Activated T-helper 2 cell treated with anti-CD3 and anti-CD28 coated beads, Interferon-gamma antibody, Interleukin-2, Interleukin-4, amounts not matched to agents 10 μg/mL and 5 μg/mL and 100 μg/mL, durations not matched to agents 14 hours and 24 hours and 36 hours (primary cell): Measurements from ENCODE around the gene CHST9. TPM values are rescaled to one million over a fixed set of nuclear protein-coding genes. Genes with fewer than 3 reads are reported as not detected.
"Not testable (repeated sequence)": the region's sequence is repeated elsewhere in the genome, so short reads cannot be mapped to it uniquely, and the experiment has no call there.

ENCODE experiments used
- DNase-seq: peaks from one replicate; pipeline ENCODE4 v3.0.0; 2021; ENCODE audit warnings: low spot score
- H3K27ac Mint-ChIP-seq: one replicate; pipeline ENCODE4 v1.8.0; 2021; ENCODE audit warnings: mixed read lengths
- H3K27me3 Mint-ChIP-seq: one replicate; pipeline ENCODE4 v1.8.0; 2021; ENCODE audit warnings: low read depth, mixed read lengths
- H3K36me3 Mint-ChIP-seq: one replicate; pipeline ENCODE4 v1.8.0; 2021; ENCODE audit warnings: low read depth, mixed read lengths
- H3K4me1 Mint-ChIP-seq: one replicate; pipeline ENCODE4 v1.8.0; 2021; ENCODE audit warnings: low read depth, mixed read lengths
- H3K4me3 Mint-ChIP-seq: one replicate; pipeline ENCODE4 v1.8.0; 2021; ENCODE audit warnings: low read depth, mild to moderate bottlenecking, moderate library complexity, mixed read lengths
- H3K9me3 Mint-ChIP-seq: one replicate; pipeline ENCODE4 v1.8.0; 2021; ENCODE audit warnings: mixed read lengths
- intact Hi-C: fragments of 100-400 bp; cut with micrococcal nuclease; formaldehyde crosslinking; loops from one replicate; pipeline ENCODE4 v1.15.1; 2023
- total RNA-seq: library from RNA; stranded (reverse); gene quantifications from 2 replicates; pipeline ENCODE4 v1.2.3, GENCODE V29; 2022

The CHST9 gene
- not detected in 2 replicates for total RNA-seq

GRCh38 chr18:27185025-27185763, at the start of gene CHST9:
CHST9 (minus strand) TSS chr18:27185308; CDS start chr18:27142809, 42,499 bp downstream.
- DNase-seq, result no peak
- peaks cover 22% of the 10 kb centered on the region for H3K27me3 Mint-ChIP-seq

GRCh38 chr18:27232355-27232754, 47.2 kb upstream of the CHST9 start:
- peaks cover 17% of the 10 kb centered on the region for H3K9me3 Mint-ChIP-seq
- H3K4me3 Mint-ChIP-seq, intact Hi-C loops, H3K4me1 Mint-ChIP-seq, H3K27ac Mint-ChIP-seq, DNase-seq, H3K27me3 Mint-ChIP-seq, H3K36me3 Mint-ChIP-seq: not testable (repeated sequence)

More at GRCh38 chr18:27185025-27185763, at the start of gene CHST9:
- intact Hi-C loops, result no loop called here
- H3K4me1 Mint-ChIP-seq, result no peaks in the 10 kb centered on the region
- no peak within 1 kb of the TSS for H3K4me3 Mint-ChIP-seq
- H3K9me3 Mint-ChIP-seq, result no peaks in the 10 kb centered on the region
- H3K27ac Mint-ChIP-seq, result no peak within 1 kb of the TSS
- no peaks in the 10 kb centered on the region for H3K36me3 Mint-ChIP-seq

- H3K27ac Mint-ChIP-seq, DNase-seq, intact Hi-C loops, H3K4me3 Mint-ChIP-seq, H3K27me3 Mint-ChIP-seq, H3K36me3 Mint-ChIP-seq, H3K4me1 Mint-ChIP-seq: not testable (repeated sequence)
- peaks cover 17% of the 10 kb centered on the region for H3K9me3 Mint-ChIP-seq
Measured at GRCh38 chr18:27231671-27232070, 46.6 kb upstream of the CHST9 start.

GRCh38 chr18:27231221-27231620, 46.1 kb upstream of the CHST9 start:
- DNase-seq, H3K27ac Mint-ChIP-seq, intact Hi-C loops, H3K4me1 Mint-ChIP-seq, H3K36me3 Mint-ChIP-seq, H3K27me3 Mint-ChIP-seq, H3K4me3 Mint-ChIP-seq: not testable (repeated sequence)
- peaks cover 21% of the 10 kb centered on the region for H3K9me3 Mint-ChIP-seq

GRCh38 chr18:27227721-27228120, 42.6 kb upstream of the CHST9 start:
- DNase-seq, result no peak
- H3K27ac Mint-ChIP-seq, result no peak overlapping the region
- intact Hi-C loops, result no loop called here
- H3K9me3 Mint-ChIP-seq, result peaks cover 28% of the 10 kb centered on the region
- no peaks in the 10 kb centered on the region for H3K4me1 Mint-ChIP-seq
- H3K36me3 Mint-ChIP-seq, result no peaks in the 10 kb centered on the region
- H3K4me3 Mint-ChIP-seq, result no peak overlapping the region
- no peaks in the 10 kb centered on the region for H3K27me3 Mint-ChIP-seq

- Mint-ChIP-seq H3K27me3 (no peaks in the 10 kb centered on the region), H3K27ac (no peak overlapping the region), H3K36me3 (no peaks in the 10 kb centered on the region), H3K4me1 (no peaks in the 10 kb centered on the region), H3K4me3 (no peak overlapping the region), H3K9me3 (peaks cover 28% of the 10 kb centered on the region)
- intact Hi-C loops, result no loop called here
- DNase-seq, result no peak
Measured at GRCh38 chr18:27226556-27227075, 41.5 kb upstream of the CHST9 start.

- H3K36me3 Mint-ChIP-seq, result no peaks in the 10 kb centered on the region
- H3K27ac Mint-ChIP-seq, result no peak overlapping the region
- no peaks in the 10 kb centered on the region for H3K27me3 Mint-ChIP-seq
- H3K4me1 Mint-ChIP-seq, result no peaks in the 10 kb centered on the region
- H3K4me3 Mint-ChIP-seq, result no peak overlapping the region
- H3K9me3 Mint-ChIP-seq, result peaks cover 22% of the 10 kb centered on the region
- intact Hi-C loops, result no loop called here
- no peak for DNase-seq
Measured at GRCh38 chr18:27225947-27226481, 40.9 kb upstream of the CHST9 start.

- intact Hi-C loops, result no loop called here
- Mint-ChIP-seq H3K27me3 (no peaks in the 10 kb centered on the region), H3K4me1 (no peaks in the 10 kb centered on the region), H3K4me3 (no peak overlapping the region), H3K27ac (no peak overlapping the region), H3K36me3 (no peaks in the 10 kb centered on the region), H3K9me3 (peaks cover 15% of the 10 kb centered on the region)
- DNase-seq, result no peak
Measured at GRCh38 chr18:27223526-27224291, 38.6 kb upstream of the CHST9 start.

GRCh38 chr18:27214831-27215230, 29.7 kb upstream of the CHST9 start:
- Mint-ChIP-seq H3K4me1 (no peaks in the 10 kb centered on the region), H3K36me3 (no peaks in the 10 kb centered on the region), H3K9me3 (peaks cover 24% of the 10 kb centered on the region), H3K27me3 (no peaks in the 10 kb centered on the region), H3K4me3 (no peak overlapping the region), H3K27ac (no peak overlapping the region)
- DNase-seq, result no peak
- intact Hi-C loops, result no loop called here

- H3K27me3 Mint-ChIP-seq, result no peaks in the 10 kb centered on the region
- intact Hi-C loops, result no loop called here
- H3K9me3 Mint-ChIP-seq, result peaks cover 24% of the 10 kb centered on the region
- H3K4me3 Mint-ChIP-seq, result no peak overlapping the region
- H3K27ac Mint-ChIP-seq, result no peak overlapping the region
- DNase-seq, result no peak
- H3K36me3 Mint-ChIP-seq, result no peaks in the 10 kb centered on the region
- H3K4me1 Mint-ChIP-seq, result no peaks in the 10 kb centered on the region
Measured at GRCh38 chr18:27213123-27213717, 28.1 kb upstream of the CHST9 start.

GRCh38 chr18:27211569-27211968, 26.5 kb upstream of the CHST9 start:
- no peaks in the 10 kb centered on the region for H3K4me1 Mint-ChIP-seq
- no peaks in the 10 kb centered on the region for H3K27me3 Mint-ChIP-seq
- H3K4me3 Mint-ChIP-seq, result no peak overlapping the region
- intact Hi-C loops, result no loop called here
- no peak for DNase-seq
- H3K36me3 Mint-ChIP-seq, result no peaks in the 10 kb centered on the region
- no peak overlapping the region for H3K27ac Mint-ChIP-seq
- peaks cover 22% of the 10 kb centered on the region for H3K9me3 Mint-ChIP-seq

GRCh38 chr18:27206411-27206810, 21.3 kb upstream of the CHST9 start:
- no peaks in the 10 kb centered on the region for H3K36me3 Mint-ChIP-seq
- no peak for DNase-seq
- H3K27ac Mint-ChIP-seq, result no peak overlapping the region
- H3K27me3 Mint-ChIP-seq, result no peaks in the 10 kb centered on the region
- H3K9me3 Mint-ChIP-seq, result peaks cover 12% of the 10 kb centered on the region
- H3K4me1 Mint-ChIP-seq, result no peaks in the 10 kb centered on the region
- intact Hi-C loops, result no loop called here
- no peak overlapping the region for H3K4me3 Mint-ChIP-seq
